GM21723 (cell line): ENCODE data around the gene FAXC.
"Not testable (repeated sequence)": the region's sequence is repeated elsewhere in the genome, so short reads cannot be mapped to it uniquely, and the experiment has no call there.

Experiments used
- ATAC-seq: cut with Tn5 transposase; IDR thresholded peaks from one replicate; pipeline ENCODE4 v1.9.1; 2021; ENCODE audit warnings: mild to moderate bottlenecking, moderate library complexity; ENCODE audit not compliant: unreplicated experiment

The FAXC gene

GRCh38 chr6:99344289-99344688, 5.2 kb downstream of the FAXC start:
- ATAC-seq: no peak

DNA sequence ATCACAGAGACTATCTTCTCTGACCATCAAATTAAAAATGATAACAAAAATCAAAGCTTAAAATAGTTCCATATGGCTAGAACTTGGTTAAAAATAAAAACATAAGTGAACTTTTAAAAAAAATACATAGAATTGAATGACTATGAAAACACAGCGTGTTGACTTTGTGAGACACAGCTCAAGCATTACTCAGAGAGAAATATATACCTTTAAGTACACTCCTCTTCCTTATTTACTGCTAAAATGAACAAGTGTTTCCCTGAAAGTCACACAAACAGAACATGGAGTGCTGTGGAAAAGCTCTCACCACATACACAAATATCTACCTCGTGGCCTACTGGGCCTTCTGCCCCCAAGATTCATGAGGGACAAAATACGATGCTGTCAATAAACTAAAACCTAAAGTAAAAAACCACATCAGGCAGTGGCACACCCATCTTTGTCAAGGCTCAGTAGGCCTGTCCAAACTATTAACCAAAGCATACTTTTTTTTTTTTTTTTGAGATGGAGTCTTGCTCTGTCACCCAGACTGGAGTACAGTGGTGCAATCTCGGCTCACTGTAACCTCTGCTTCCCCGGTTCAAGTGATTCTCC, 7.5 kb downstream of the FAXC start:
- ATAC-seq: peak; percentile 54

GRCh38 chr6:99338188-99338587, 11.3 kb downstream of the FAXC start:
- ATAC-seq: no peak

- not testable (repeated sequence) for ATAC-seq
Measured at GRCh38 chr6:99335298-99335697, 14.2 kb downstream of the FAXC start.

- ATAC-seq: peak; percentile 35
Measured at GRCh38 chr6:99334526-99335127, 14.8 kb downstream of the FAXC start.

GRCh38 chr6:99333068-99333467, 16.4 kb downstream of the FAXC start:
- ATAC-seq: peak; percentile 94

DNA sequence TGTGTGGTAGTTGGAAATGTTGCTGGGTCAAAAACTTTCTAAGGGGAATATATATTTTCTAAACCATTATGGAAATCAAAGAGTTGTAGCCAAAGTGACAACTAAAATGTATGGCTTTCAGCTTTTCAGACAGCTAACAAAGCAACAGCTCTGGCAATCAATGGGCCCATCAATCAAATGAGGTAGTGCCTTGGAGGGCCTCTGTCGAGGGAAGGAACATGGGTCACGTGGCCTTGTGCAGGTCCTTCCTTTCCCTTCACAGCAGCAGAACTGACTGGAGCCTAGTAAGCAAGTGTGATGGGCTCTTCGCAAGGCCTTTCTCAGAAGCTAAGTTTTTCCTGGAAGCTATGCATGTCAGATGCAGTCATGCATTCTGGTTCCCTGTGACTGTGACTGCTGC, 17.9 kb downstream of the FAXC start:
- no peak for ATAC-seq

GRCh38 chr6:99330159-99330558, 19.3 kb downstream of the FAXC start:
- ATAC-seq: peak; percentile 72

GRCh38 chr6:99324996-99325395, 24.5 kb downstream of the FAXC start:
- ATAC-seq: no peak

GRCh38 chr6:99318566-99318965, 30.9 kb downstream of the FAXC start:
- no peak for ATAC-seq

DNA sequence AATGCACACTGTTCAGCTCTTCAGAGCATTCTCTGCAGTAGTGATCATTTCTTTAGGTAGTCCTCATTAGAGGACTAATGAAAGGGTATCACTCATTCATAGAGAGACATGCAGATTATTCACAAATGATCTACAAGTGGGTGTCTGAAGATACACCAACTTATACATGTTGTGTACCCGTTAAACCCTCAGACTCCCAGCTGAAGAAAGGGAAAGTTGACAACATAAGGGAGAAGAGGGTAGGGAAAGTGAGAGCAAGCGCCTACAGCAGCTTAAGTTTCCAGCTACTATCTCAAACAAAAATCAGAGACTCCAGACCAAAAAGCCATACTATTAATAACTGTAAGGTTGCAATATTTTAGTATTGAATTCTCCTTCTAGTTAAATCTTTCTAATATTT, 37.1 kb downstream of the FAXC start:
- no peak for ATAC-seq

DNA sequence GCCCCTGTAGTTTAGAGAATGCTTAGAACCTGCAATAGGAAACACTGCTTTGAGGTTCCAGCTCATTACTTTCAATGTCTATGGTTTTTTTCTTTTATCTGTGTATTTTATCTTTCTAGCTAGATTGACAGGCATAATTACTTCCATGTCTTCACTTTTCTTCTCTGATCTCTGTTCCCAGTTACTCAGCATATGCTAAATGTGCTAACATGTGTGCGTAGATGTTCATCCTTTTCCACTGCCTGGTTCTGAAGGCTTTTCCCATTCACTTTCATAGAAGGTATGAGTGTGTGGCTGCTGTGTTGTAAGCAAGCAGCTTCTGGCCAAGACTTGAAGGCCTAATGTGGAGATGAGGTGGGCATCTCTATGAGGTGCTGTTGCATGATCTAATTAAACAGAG, 38.9 kb downstream of the FAXC start:
- ATAC-seq: no peak

- no peak for ATAC-seq
Measured at GRCh38 chr6:99309557-99309956, 39.9 kb downstream of the FAXC start.

DNA sequence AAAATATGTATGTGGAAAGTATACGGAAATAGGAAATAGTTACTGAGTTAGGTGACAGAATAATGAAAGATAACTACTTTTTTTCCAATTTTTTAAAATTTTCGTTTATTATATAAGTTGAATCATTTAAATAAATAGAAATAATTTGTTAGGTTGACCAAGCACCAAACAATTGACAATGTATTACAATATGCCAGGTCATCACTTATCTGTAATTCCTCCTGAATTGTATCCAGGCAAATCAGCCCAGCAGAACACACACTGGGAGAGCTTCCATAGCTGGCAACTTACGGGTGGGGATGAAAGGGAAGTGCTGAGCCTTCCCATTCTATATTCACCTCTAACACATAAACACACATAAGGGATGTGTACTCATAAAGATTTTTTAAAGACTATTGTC, 40.7 kb downstream of the FAXC start:
- ATAC-seq: no peak

GRCh38 chr6:99307295-99307907, 42.1 kb downstream of the FAXC start:
- no peak for ATAC-seq

- no peak for ATAC-seq
Measured at GRCh38 chr6:99306341-99306740, 43.1 kb downstream of the FAXC start.

GRCh38 chr6:99305021-99305554, 44.4 kb downstream of the FAXC start:
- ATAC-seq: no peak

DNA sequence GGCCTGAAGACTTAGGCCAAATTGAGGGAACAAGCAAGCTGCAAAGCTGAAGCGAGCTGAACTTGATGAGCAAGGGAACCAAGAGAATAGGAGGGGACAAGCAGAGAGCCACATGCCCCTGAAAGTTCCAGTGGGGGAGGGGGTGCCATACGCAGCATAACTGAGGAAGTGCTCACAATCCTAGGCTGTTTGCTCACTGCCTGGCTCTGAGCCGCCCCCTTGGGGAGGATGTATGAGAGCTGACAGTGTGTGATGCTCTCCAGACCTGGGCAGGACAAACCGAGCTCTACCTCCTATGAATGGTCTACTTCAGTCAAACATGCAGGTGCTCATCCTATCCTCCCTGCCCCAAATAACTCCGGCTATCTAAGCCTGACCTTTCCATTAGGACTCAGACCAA, 52.1 kb downstream of the FAXC start:
- ATAC-seq: no peak

- no peak for ATAC-seq
Measured at GRCh38 chr6:99297006-99297405, 52.5 kb downstream of the FAXC start.

- ATAC-seq: no peak
Measured at GRCh38 chr6:99296261-99296660, 53.2 kb downstream of the FAXC start.

GRCh38 chr6:99295276-99295675, 54.2 kb downstream of the FAXC start:
- ATAC-seq: no peak

DNA sequence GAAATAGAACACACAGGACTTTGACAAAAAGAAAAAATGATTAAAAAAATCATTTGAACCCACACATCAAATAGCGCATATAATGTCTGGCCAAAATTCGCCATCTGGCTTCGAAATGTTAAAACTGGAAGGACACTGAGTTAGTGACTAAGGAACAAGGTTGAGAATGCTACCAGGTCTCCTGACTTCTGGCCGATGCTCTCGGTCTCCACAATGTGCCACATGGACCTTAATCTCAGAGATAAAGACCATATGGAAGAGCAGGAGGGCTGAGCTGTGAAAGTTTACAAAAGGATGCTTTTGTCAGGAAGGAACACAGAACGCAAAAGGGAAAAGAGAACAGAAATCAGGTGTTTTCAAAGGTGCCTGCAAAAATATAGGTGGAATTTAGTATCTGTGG, 54.7 kb downstream of the FAXC start:
- ATAC-seq: no peak
